OCI-LY1 (cell line): ENCODE measurements around the gene PCSK7.

Experiments used
- CTCF ChIP-seq: fragments of 200-600 bp; sonication (generic), shearing (Covaris generic); IDR thresholded peaks from 2 replicates; pipeline ENCODE4 v1.5.1; 2017; ENCODE audit warnings: mild to moderate bottlenecking, antibody characterized with exemption, low read length, moderate library complexity, mixed read lengths
- EZH2 ChIP-seq: fragments of 200-600 bp; sonication (generic), shearing (Covaris generic); IDR thresholded peaks from 2 replicates; pipeline ENCODE4 v1.8.0; 2017; ENCODE audit warnings: borderline replicate concordance, mixed run types, mild to moderate bottlenecking, antibody characterized with exemption, low read length, moderate library complexity, mixed read lengths

DNA sequence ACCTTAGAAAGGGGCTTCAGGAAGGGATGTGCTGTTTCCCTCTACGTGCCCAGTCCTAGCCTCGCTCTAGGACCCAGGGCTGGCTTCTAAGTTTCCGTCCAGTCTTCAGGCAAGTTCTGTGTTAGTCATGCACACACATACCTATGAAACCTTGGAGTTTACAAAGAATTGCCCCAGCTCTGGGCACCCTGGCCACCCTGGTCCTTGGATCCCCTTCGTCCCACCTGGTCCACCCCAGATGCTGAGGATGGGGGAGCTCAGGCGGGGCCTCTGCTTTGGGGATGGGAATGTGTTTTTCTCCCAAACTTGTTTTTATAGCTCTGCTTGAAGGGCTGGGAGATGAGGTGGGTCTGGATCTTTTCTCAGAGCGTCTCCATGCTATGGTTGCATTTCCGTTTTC, 34.9 kb downstream of the PCSK7 start:
- TF ChIP-seq CTCF (no peak), EZH2 (no peak)
